IMR-90 (cell line): Measurements from ENCODE around the gene ACOX3. TPM values are rescaled to one million over a fixed set of nuclear protein-coding genes. Genes with fewer than 3 reads are reported as not detected.

Experiments
- ATAC-seq: fragments of 200-7000 bp; cut with Tn5 transposase; 2 replicates; pipeline ENCODE4 v1.9.1; 2020; ENCODE audit warnings: low read depth, mild to moderate bottlenecking, moderate library complexity
- BruUV-seq: library from RNA; stranded (reverse); fragments of 400-500 nt; replicated peaks from 2 replicates; lab custom pipeline; 2021; lab: Mats Ljungman, UMichigan
- CTCF ChIA-PET: fragments of 300-600 bp; formaldehyde crosslinking; extraction: SDS; loops from one replicate; lab custom pipeline; 2021; ENCODE audit warnings: antibody characterized with exemption; lab: Yijun Ruan, JAX
- POLR2A ChIA-PET: fragments of 300-600 bp; sonication (Branson Sonifier 250); formaldehyde crosslinking; loops from one replicate; lab custom pipeline; 2022; ENCODE audit warnings: antibody characterized with exemption; ENCODE audit not compliant: unreplicated experiment; lab: Charles Lee
- DNase-seq: peaks from one replicate; pipeline ENCODE4 v3.0.0; 2013
- H2AFZ ChIP-seq: replicated peaks from 2 replicates; pipeline ENCODE3; 2013; ENCODE audit warnings: low read length, mild to moderate bottlenecking; ENCODE audit not compliant: poor library complexity
- H2AK5ac ChIP-seq: 2 replicates; pipeline ENCODE4 v1.6.1; 2013; ENCODE audit warnings: low read depth, low read length, inconsistent platforms
- H2AK9ac ChIP-seq: replicated peaks from 2 replicates; pipeline ENCODE3; 2013; ENCODE audit warnings: mild to moderate bottlenecking, low read depth, low read length, moderate library complexity; ENCODE audit not compliant: poor library complexity
- H2BK120ac ChIP-seq: 2 replicates; pipeline ENCODE4 v1.6.1; 2013; ENCODE audit warnings: low read depth, low read length, inconsistent platforms
- H2BK15ac ChIP-seq: 3 replicates; pipeline ENCODE4 v1.6.1; 2013; ENCODE audit warnings: low read depth, low read length, inconsistent platforms
- H2BK20ac ChIP-seq: 2 replicates; pipeline ENCODE4 v1.6.1; 2013; ENCODE audit warnings: low read depth, mild to moderate bottlenecking, inconsistent platforms, low read length, moderate library complexity
- H2BK5ac ChIP-seq: 2 replicates; pipeline ENCODE4 v1.6.1; 2013; ENCODE audit warnings: mild to moderate bottlenecking, low read depth, low read length, inconsistent platforms; ENCODE audit not compliant: poor library complexity, severe bottlenecking
- H3K14ac ChIP-seq: replicated peaks from 2 replicates; pipeline ENCODE4 v1.6.1; 2013; ENCODE audit warnings: low read depth, low read length, inconsistent platforms
- H3K18ac ChIP-seq: 2 replicates; pipeline ENCODE4 v1.6.1; 2013; ENCODE audit warnings: low read depth, low read length, control low read depth
- H3K23ac ChIP-seq: 2 replicates; pipeline ENCODE4 v1.6.1; 2013; ENCODE audit warnings: low read depth, low read length, inconsistent platforms
- H3K27ac ChIP-seq: 2 replicates; pipeline ENCODE4 v1.5.1; 2013; ENCODE audit warnings: mild to moderate bottlenecking, control low read depth, low read length; ENCODE audit not compliant: insufficient read depth
- H3K27me3 ChIP-seq: 2 replicates; pipeline ENCODE4 v1.6.1; 2013; ENCODE audit warnings: low read length; ENCODE audit not compliant: control insufficient read depth, insufficient read depth
- H3K36me3 ChIP-seq: 2 replicates; pipeline ENCODE4 v1.6.1; 2013; ENCODE audit warnings: low read length, mixed read lengths; ENCODE audit not compliant: control insufficient read depth, insufficient read depth
- H3K4ac ChIP-seq: 2 replicates; pipeline ENCODE4 v1.6.1; 2013; ENCODE audit warnings: low read depth, low read length, inconsistent platforms
- H3K4me1 ChIP-seq: 2 replicates; pipeline ENCODE4 v1.6.1; 2013; ENCODE audit warnings: low read length, mixed read lengths; ENCODE audit not compliant: control insufficient read depth, insufficient read depth
- H3K4me2 ChIP-seq: 2 replicates; pipeline ENCODE4 v1.6.1; 2013; ENCODE audit warnings: low read depth, mild to moderate bottlenecking, control low read depth, low read length, moderate library complexity
- H3K4me3 ChIP-seq: 2 replicates; pipeline ENCODE4 v1.5.1; 2013; ENCODE audit warnings: low read depth, mild to moderate bottlenecking, control low read depth, low read length, moderate library complexity; ENCODE audit not compliant: insufficient read depth
- H3K56ac ChIP-seq: 2 replicates; pipeline ENCODE4 v1.6.1; 2013; ENCODE audit warnings: low read length, inconsistent platforms; ENCODE audit not compliant: insufficient read depth; ENCODE audit errors: extremely low read depth
- H3K79me1 ChIP-seq, 2 experiments: 2 replicates each; pipeline ENCODE4 v1.6.1; 2013; ENCODE audit warnings: low read length in 2 of 2, inconsistent platforms in 1 of 2, low read depth in 1 of 2
- H3K9ac ChIP-seq: 2 replicates; pipeline ENCODE4 v1.6.1; 2013; ENCODE audit warnings: low read depth, low read length, control low read depth
- H3K9me1 ChIP-seq: 2 replicates; pipeline ENCODE4 v1.6.1; 2013; ENCODE audit warnings: low read length, inconsistent platforms; ENCODE audit not compliant: insufficient read depth
- H3K9me3 ChIP-seq: 2 replicates; pipeline ENCODE4 v1.6.1; 2013; ENCODE audit warnings: low read length; ENCODE audit not compliant: control insufficient read depth, insufficient read depth
- H4K20me1 ChIP-seq: 2 replicates; pipeline ENCODE4 v1.6.1; 2013; ENCODE audit warnings: low read length, inconsistent platforms; ENCODE audit not compliant: insufficient read depth
- H4K5ac ChIP-seq: 2 replicates; pipeline ENCODE4 v1.6.1; 2013; ENCODE audit warnings: mild to moderate bottlenecking, low read depth, low read length, control low read depth
- H4K8ac ChIP-seq, 2 experiments: 2 replicates each; pipeline ENCODE4 v1.6.1; 2013; ENCODE audit warnings: low read depth in 2 of 2, low read length in 2 of 2, control low read depth in 1 of 2, inconsistent platforms in 1 of 2
- H4K91ac ChIP-seq: 2 replicates; pipeline ENCODE4 v1.6.1; 2013; ENCODE audit warnings: low read depth, low read length, inconsistent platforms; ENCODE audit not compliant: insufficient read depth
- BHLHE40 ChIP-seq: fragments of 150-350 bp; IDR thresholded peaks from 2 replicates; pipeline ENCODE4 v1.6.1; 2016; ENCODE audit warnings: mild to moderate bottlenecking, low read depth, low read length
- CEBPB ChIP-seq: IDR thresholded peaks from 2 replicates; pipeline ENCODE4 v1.6.1; 2012; ENCODE audit warnings: low read depth, low read length, improper control_type of control experiment
- CHD1 ChIP-seq: IDR thresholded peaks from 2 replicates; pipeline ENCODE4 v1.6.1; 2012; ENCODE audit warnings: low read depth, low read length, improper control_type of control experiment
- FOS ChIP-seq: fragments of 150-350 bp; IDR thresholded peaks from 2 replicates; pipeline ENCODE4 v1.6.1; 2016; ENCODE audit warnings: low read depth, low read length
- MAZ ChIP-seq: IDR thresholded peaks from 2 replicates; pipeline ENCODE4 v1.6.1; 2012; ENCODE audit warnings: low read depth, mild to moderate bottlenecking, low read length, improper control_type of control experiment, moderate library complexity, borderline replicate concordance
- MXI1 ChIP-seq: IDR thresholded peaks from 2 replicates; pipeline ENCODE4 v1.6.1; 2012; ENCODE audit warnings: low read depth, mild to moderate bottlenecking, low read length, moderate library complexity, borderline replicate concordance
- NFE2L2 ChIP-seq: fragments of 150-350 bp; IDR thresholded peaks from 2 replicates; pipeline ENCODE4 v1.6.1; 2016; ENCODE audit warnings: low read depth, mild to moderate bottlenecking, low read length
- POLR2A ChIP-seq: IDR thresholded peaks from 2 replicates; pipeline ENCODE4 v1.6.1; 2012; ENCODE audit warnings: mild to moderate bottlenecking, low read depth, low read length
- RAD21 ChIP-seq: IDR thresholded peaks from 2 replicates; pipeline ENCODE4 v1.6.1; 2012; ENCODE audit warnings: low read length, improper control_type of control experiment
- RCOR1 ChIP-seq: IDR thresholded peaks from 2 replicates; pipeline ENCODE4 v1.6.1; 2012; ENCODE audit warnings: mild to moderate bottlenecking, low read length, improper control_type of control experiment; ENCODE audit not compliant: insufficient replicate concordance
- RFX5 ChIP-seq: IDR thresholded peaks from 2 replicates; pipeline ENCODE4 v1.8.0; 2012; ENCODE audit warnings: low read depth, mild to moderate bottlenecking, low read length, moderate library complexity
- SMC3 ChIP-seq: fragments of 150-350 bp; IDR thresholded peaks from 2 replicates; pipeline ENCODE4 v1.6.1; 2016; ENCODE audit warnings: low read depth, mild to moderate bottlenecking, antibody characterized with exemption, low read length, moderate library complexity
- WGBS, 2 experiments: methylation state at CpG; one replicate each; pipeline versions ENCODE4 v1.1.5 to v1.1.7; 2013; ENCODE audit warnings: missing lambda C conversion rate in 2 of 2; ENCODE audit not compliant: insufficient read length in 1 of 2; ENCODE audit errors: extremely low coverage in 2 of 2; 5-methylcytosine and 5-hydroxymethylcytosine counted together
- dilution Hi-C: fragments of 300-500 bp; cut with HindIII; formaldehyde crosslinking; loops from one replicate; pipeline ENCODE4 v1.14.3; 2018; ENCODE audit warnings: low sequenced_read_pairs; ENCODE audit not compliant: unreplicated experiment
- in situ Hi-C: fragments of 300-500 bp; cut with MboI; formaldehyde crosslinking; loops from 3 replicates; pipeline ENCODE4 v1.14.3; 2019; ENCODE audit warnings: low sequenced_read_pairs, inconsistent platforms, mixed read lengths
- intact Hi-C: fragments of 100-400 bp; cut with micrococcal nuclease; formaldehyde crosslinking; loops from 2 replicates; pipeline ENCODE4 v1.10.0; 2022
- polyA plus RNA-seq, 3 experiments: library from polyadenylated mRNA; depleted of rRNA; stranded (reverse); fragments of >200 nt; gene quantifications; 2 replicates each; pipeline ENCODE4 v1.2.3, GENCODE V29; 2012; ENCODE audit warnings: low replicate concordance in 1 of 3
- total RNA-seq: library from RNA; depleted of rRNA; stranded (reverse); fragments of >200 nt; gene quantifications from 2 replicates; pipeline ENCODE4 v1.2.3, GENCODE V29; 2012
- TF ChIP-seq, protein P1 (sequence below): fragments of 150-350 bp; IDR thresholded peaks from 2 replicates; pipeline ENCODE4 v1.6.1; 2017; ENCODE audit warnings: mild to moderate bottlenecking, antibody characterized with exemption, low read length, low read depth
- TF ChIP-seq, protein P2 (sequence below): conservative IDR thresholded peaks from 2 replicates; pipeline ENCODE4 v1.5.1; 2012; ENCODE audit warnings: mild to moderate bottlenecking, low read depth, low read length, improper control_type of control experiment
- TF ChIP-seq, protein P3 (sequence below): fragments of 150-350 bp; IDR thresholded peaks from 2 replicates; pipeline ENCODE4 v1.6.1; 2016; ENCODE audit warnings: low read depth, mild to moderate bottlenecking, low read length, moderate library complexity, borderline replicate concordance

Gene ACOX3
- total and polyA plus RNA-seq, 2 of the 4 experiments (the other 2 are of a cell fraction): 15.2 to 25.8 TPM

DNA sequence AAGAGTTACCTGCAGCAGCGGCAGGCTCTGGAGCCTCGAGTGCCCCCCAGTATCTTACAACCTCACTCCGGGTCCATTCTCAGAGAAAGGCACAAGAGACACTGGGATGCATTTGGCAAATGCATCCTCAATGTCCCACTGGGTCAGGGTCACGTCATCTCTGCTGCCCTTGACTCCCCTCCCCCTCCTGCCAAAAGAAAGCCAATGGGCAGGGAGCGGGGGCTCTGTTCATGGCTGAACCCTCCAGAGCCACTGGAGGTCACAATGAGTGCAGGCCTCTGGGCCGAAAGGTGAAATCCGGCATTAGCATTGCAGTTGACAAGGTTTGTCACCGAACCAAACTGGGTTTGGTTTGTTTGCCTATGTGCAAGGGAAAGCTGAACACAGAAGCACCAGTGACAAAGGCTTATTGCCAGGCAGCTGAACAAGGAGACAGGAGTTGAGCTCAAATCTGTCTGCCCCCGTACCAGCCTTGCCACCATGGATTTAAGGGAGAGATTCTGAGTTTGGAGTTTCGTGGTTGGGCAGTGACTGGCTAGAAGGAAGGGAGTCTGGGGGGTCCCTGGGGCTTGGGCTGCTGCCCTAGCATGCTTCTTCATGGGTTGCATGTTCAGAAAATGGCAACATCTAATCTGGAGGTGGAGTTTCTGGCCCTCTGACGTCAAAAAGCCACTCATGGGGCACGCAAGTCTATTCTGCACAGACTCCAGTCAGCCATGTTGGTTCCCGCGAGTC lies 106.6 kb downstream of the ACOX3 start:
- intact Hi-C loops (no loop called here), in situ Hi-C loops (no loop called here), dilution Hi-C loops (no loop called here)
- Histone ChIP-seq H2AK5ac (no peak overlapping the region), H3K27ac (no peak overlapping the region), H3K79me1 (no peaks in the 10 kb centered on the region), H3K9ac (no peak overlapping the region), H3K23ac (no peak overlapping the region), H2AFZ (no peak overlapping the region), H4K8ac (no peak overlapping the region), H4K91ac (no peak overlapping the region), H3K18ac (no peak overlapping the region), H3K14ac (no peak overlapping the region), H4K5ac (no peak overlapping the region), H3K56ac (no peak overlapping the region), H2BK120ac (no peak overlapping the region), H3K36me3 (no peaks in the 10 kb centered on the region), H2AK9ac (peak overlapping the region; percentile 32), H2BK15ac (no peak overlapping the region), H3K4me1 (no peaks in the 10 kb centered on the region), H3K27me3 (peaks cover 15% of the 10 kb centered on the region), H4K20me1 (no peaks in the 10 kb centered on the region; the same call in 1 of the 2 replicates), H3K4ac (no peak overlapping the region), H3K4me3 (no peak overlapping the region), H2BK20ac (no peak overlapping the region), H2BK5ac (no peak overlapping the region), H3K9me1 (no peaks in the 10 kb centered on the region; the same call in 1 of the 2 replicates), H3K4me2 (no peak overlapping the region), H3K9me3 (peaks cover 5% of the 10 kb centered on the region)
- 86% methylated on average over 9 of the region's 14 CpGs; no CpG with 5 or more reads in 1 of the 2 experiments for WGBS, 2 experiments
- ATAC-seq (no peak), DNase-seq (no peak)
- BruUV-seq: no TSS peak
- CTCF ChIA-PET: interaction anchor here (0.7 kb wide), 1 partner anchor 88 kb away, joined by 3 read pairs; no protein-coding TSS in a partner anchor
- POLR2A ChIA-PET: no interaction called here
- TF ChIP-seq RAD21 (no peak), BHLHE40 (no peak), CHD1 (no peak), RCOR1 (no peak), POLR2A (no peak), CEBPB (no peak), NFE2L2 (no peak), MXI1 (no peak), MAZ (no peak), FOS (no peak), RFX5 (no peak), SMC3 (no peak)
- TF ChIP-seq, protein P1, sequence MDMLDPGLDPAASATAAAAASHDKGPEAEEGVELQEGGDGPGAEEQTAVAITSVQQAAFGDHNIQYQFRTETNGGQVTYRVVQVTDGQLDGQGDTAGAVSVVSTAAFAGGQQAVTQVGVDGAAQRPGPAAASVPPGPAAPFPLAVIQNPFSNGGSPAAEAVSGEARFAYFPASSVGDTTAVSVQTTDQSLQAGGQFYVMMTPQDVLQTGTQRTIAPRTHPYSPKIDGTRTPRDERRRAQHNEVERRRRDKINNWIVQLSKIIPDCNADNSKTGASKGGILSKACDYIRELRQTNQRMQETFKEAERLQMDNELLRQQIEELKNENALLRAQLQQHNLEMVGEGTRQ: no peak
- TF ChIP-seq, protein P2, sequence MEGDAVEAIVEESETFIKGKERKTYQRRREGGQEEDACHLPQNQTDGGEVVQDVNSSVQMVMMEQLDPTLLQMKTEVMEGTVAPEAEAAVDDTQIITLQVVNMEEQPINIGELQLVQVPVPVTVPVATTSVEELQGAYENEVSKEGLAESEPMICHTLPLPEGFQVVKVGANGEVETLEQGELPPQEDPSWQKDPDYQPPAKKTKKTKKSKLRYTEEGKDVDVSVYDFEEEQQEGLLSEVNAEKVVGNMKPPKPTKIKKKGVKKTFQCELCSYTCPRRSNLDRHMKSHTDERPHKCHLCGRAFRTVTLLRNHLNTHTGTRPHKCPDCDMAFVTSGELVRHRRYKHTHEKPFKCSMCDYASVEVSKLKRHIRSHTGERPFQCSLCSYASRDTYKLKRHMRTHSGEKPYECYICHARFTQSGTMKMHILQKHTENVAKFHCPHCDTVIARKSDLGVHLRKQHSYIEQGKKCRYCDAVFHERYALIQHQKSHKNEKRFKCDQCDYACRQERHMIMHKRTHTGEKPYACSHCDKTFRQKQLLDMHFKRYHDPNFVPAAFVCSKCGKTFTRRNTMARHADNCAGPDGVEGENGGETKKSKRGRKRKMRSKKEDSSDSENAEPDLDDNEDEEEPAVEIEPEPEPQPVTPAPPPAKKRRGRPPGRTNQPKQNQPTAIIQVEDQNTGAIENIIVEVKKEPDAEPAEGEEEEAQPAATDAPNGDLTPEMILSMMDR: no peak
- TF ChIP-seq, protein P3, sequence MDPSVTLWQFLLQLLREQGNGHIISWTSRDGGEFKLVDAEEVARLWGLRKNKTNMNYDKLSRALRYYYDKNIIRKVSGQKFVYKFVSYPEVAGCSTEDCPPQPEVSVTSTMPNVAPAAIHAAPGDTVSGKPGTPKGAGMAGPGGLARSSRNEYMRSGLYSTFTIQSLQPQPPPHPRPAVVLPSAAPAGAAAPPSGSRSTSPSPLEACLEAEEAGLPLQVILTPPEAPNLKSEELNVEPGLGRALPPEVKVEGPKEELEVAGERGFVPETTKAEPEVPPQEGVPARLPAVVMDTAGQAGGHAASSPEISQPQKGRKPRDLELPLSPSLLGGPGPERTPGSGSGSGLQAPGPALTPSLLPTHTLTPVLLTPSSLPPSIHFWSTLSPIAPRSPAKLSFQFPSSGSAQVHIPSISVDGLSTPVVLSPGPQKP: no peak
